ENCODE measurements around the gene TARS2.

Gene TARS2

GRCh38 chr1:150554086-150554452, 66.8 kb downstream of the TARS2 start:
- ATAC-seq (ENCODE audit: low read depth) = no peak
- Histone ChIP-seq H3K4me1 (ENCODE audit: insufficient read depth, poor library complexity, severe bottlenecking) (peaks cover 19% of the 10 kb centered on the region), H3K9me3 (ENCODE audit: severe bottlenecking) (no peaks in the 10 kb centered on the region), H3K27me3 (ENCODE audit: insufficient read depth, poor library complexity, severe bottlenecking) (no peaks in the 10 kb centered on the region), H3K36me3 (ENCODE audit: low read depth) (peaks cover 8% of the 10 kb centered on the region; the same call in 1 of the 2 replicates), H3K27ac (ENCODE audit: poor library complexity, severe bottlenecking) (no peak overlapping the region), H3K4me3 (ENCODE audit: severe bottlenecking) (no peak overlapping the region)
- TF ChIP-seq CTCF (IDR thresholded peaks at IDR 0.05; ENCODE audit: poor library complexity, severe bottlenecking) = no peak
- no peak for DNase-seq (ENCODE audit: low spot score)

GRCh38 chr1:150555198-150555970, 68.2 kb downstream of the TARS2 start:
- H3K4me1 ChIP-seq (ENCODE audit: insufficient read depth, poor library complexity, severe bottlenecking) = peaks cover 21% of the 10 kb centered on the region
- no peak overlapping the region for H3K4me3 ChIP-seq (ENCODE audit: severe bottlenecking)
- ATAC-seq (ENCODE audit: low read depth) (no peak), DNase-seq (ENCODE audit: low spot score) (no peak)
- H3K9me3 ChIP-seq (ENCODE audit: severe bottlenecking) = no peaks in the 10 kb centered on the region
- peaks cover 16% of the 10 kb centered on the region for H3K36me3 ChIP-seq (ENCODE audit: low read depth)
- no peaks in the 10 kb centered on the region for H3K27me3 ChIP-seq (ENCODE audit: insufficient read depth, poor library complexity, severe bottlenecking)
- TF ChIP-seq CTCF (IDR thresholded peaks at IDR 0.05; ENCODE audit: poor library complexity, severe bottlenecking) = no peak
- no peak overlapping the region for H3K27ac ChIP-seq (ENCODE audit: poor library complexity, severe bottlenecking)

- peaks cover 21% of the 10 kb centered on the region for H3K4me1 ChIP-seq (ENCODE audit: insufficient read depth, poor library complexity, severe bottlenecking)
These were observed 69.0 kb downstream of the TARS2 start for GRCh38 chr1:150555971-150556865.

GRCh38 chr1:150557065-150557600, 69.9 kb downstream of the TARS2 start:
- Histone ChIP-seq H3K27ac (ENCODE audit: poor library complexity, severe bottlenecking) (no peak overlapping the region), H3K36me3 (ENCODE audit: low read depth) (peaks cover 17% of the 10 kb centered on the region), H3K9me3 (ENCODE audit: severe bottlenecking) (no peaks in the 10 kb centered on the region), H3K27me3 (ENCODE audit: insufficient read depth, poor library complexity, severe bottlenecking) (no peaks in the 10 kb centered on the region), H3K4me1 (ENCODE audit: insufficient read depth, poor library complexity, severe bottlenecking) (peaks cover 14% of the 10 kb centered on the region), H3K4me3 (ENCODE audit: severe bottlenecking) (no peak overlapping the region)
- TF ChIP-seq CTCF (IDR thresholded peaks at IDR 0.05; ENCODE audit: poor library complexity, severe bottlenecking) = no peak
- ATAC-seq (ENCODE audit: low read depth) (no peak), DNase-seq (ENCODE audit: low spot score) (no peak)

More at GRCh38 chr1:150555971-150556865, 69.0 kb downstream of the TARS2 start:
- Histone ChIP-seq H3K9me3 (ENCODE audit: severe bottlenecking) (no peaks in the 10 kb centered on the region), H3K4me3 (ENCODE audit: severe bottlenecking) (no peak overlapping the region), H3K27ac (ENCODE audit: poor library complexity, severe bottlenecking) (no peak overlapping the region), H3K27me3 (ENCODE audit: insufficient read depth, poor library complexity, severe bottlenecking) (no peaks in the 10 kb centered on the region), H3K36me3 (ENCODE audit: low read depth) (peaks cover 17% of the 10 kb centered on the region)
- ATAC-seq (ENCODE audit: low read depth) = no peak
- TF ChIP-seq CTCF (IDR thresholded peaks at IDR 0.05; ENCODE audit: poor library complexity, severe bottlenecking) = no peak
- no peak for DNase-seq (ENCODE audit: low spot score)

Data from RWPE2 (cell line).